ENCODE measurements around the gene LYPD4. TPM values are rescaled to one million over a fixed set of nuclear protein-coding genes. Genes with fewer than 3 reads are reported as not detected.
A peak's percentile ranks its signal among the peaks of the same experiment; 100 is the strongest.

The LYPD4 gene
- total RNA-seq, 1 experiment from 2014 or later, result not detected

DNA sequence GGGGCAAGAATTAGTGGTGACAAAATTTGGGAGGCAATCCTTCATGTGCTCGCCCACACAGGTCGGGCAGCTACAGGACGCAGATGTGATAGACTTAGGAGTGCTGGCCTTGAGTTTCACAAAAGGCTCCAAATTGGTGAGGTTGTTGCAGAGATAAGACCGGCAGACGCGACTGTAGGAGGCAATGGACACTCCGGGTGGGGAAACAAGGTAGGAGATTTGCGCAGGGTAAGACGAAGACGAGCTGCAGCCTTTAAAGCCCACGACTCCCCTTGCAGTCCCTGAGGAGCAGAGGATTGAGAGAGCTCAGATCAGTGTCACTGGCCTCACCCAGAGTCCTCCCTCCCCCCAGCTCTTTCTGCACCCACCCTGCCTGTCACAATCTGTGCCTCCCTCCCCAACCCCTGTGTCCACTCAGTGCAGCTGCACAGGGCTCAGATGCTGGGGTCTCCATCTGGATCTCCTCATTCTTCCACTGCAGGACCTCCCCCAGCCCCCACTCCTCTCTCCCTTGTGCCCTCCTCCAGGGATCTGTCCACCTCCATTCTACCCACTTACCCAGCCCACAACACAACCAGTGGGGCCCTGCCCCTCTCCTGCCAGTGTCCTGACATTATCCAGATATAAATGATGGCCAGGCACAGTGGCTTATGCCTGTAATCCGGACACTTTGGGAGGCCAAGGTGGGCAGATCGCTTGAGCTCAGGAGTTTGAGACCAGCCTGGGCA, 6.3 kb downstream of the LYPD4 start:
- Histone ChIP-seq H3F3A (ENCODE audit: insufficient read depth, low read depth) (no peaks in the 10 kb centered on the region), H3K9me3 (ENCODE audit: insufficient read depth, low read depth) (no peaks in the 10 kb centered on the region), H3K27me3 (ENCODE audit: insufficient read depth, low read depth) (peaks cover 20% of the 10 kb centered on the region; the same call in 1 of the 2 replicates), H3K9me2 (ENCODE audit: insufficient read depth) (no peaks in the 10 kb centered on the region), H3K4me1 (replicated peaks; ENCODE audit: insufficient read depth) (no peaks in the 10 kb centered on the region), H3K27ac (no peak overlapping the region), H2AFZ (no peak overlapping the region), H4K20me1 (ENCODE audit: insufficient read depth) (no peaks in the 10 kb centered on the region), H3K36me3 (ENCODE audit: low read depth) (no peaks in the 10 kb centered on the region), H3K79me2 (ENCODE audit: low read depth) (no peaks in the 10 kb centered on the region), H3K4me2 (no peak overlapping the region), H3K4me3 (no peak overlapping the region)
- TF ChIP-seq EZH2 (IDR thresholded peaks at IDR 0.05; ENCODE audit: low read depth), result no peak
- TF ChIP-seq, protein P1, sequence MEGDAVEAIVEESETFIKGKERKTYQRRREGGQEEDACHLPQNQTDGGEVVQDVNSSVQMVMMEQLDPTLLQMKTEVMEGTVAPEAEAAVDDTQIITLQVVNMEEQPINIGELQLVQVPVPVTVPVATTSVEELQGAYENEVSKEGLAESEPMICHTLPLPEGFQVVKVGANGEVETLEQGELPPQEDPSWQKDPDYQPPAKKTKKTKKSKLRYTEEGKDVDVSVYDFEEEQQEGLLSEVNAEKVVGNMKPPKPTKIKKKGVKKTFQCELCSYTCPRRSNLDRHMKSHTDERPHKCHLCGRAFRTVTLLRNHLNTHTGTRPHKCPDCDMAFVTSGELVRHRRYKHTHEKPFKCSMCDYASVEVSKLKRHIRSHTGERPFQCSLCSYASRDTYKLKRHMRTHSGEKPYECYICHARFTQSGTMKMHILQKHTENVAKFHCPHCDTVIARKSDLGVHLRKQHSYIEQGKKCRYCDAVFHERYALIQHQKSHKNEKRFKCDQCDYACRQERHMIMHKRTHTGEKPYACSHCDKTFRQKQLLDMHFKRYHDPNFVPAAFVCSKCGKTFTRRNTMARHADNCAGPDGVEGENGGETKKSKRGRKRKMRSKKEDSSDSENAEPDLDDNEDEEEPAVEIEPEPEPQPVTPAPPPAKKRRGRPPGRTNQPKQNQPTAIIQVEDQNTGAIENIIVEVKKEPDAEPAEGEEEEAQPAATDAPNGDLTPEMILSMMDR (conservative IDR thresholded peaks at IDR 0.05), result no peak
- no peak for DNase-seq
- ChIA-PET POLR2A (ENCODE audit: unreplicated experiment) (no interaction called here), CTCF (interaction anchor here (0.7 kb wide), 1 partner anchor 35 kb away, joined by 3 read pairs; no protein-coding TSS in a partner anchor)
- BruUV-seq (replicated peaks), result no TSS peak
- intact Hi-C loops (cut with micrococcal nuclease; ENCODE audit: unreplicated experiment), result no loop called here

DNA sequence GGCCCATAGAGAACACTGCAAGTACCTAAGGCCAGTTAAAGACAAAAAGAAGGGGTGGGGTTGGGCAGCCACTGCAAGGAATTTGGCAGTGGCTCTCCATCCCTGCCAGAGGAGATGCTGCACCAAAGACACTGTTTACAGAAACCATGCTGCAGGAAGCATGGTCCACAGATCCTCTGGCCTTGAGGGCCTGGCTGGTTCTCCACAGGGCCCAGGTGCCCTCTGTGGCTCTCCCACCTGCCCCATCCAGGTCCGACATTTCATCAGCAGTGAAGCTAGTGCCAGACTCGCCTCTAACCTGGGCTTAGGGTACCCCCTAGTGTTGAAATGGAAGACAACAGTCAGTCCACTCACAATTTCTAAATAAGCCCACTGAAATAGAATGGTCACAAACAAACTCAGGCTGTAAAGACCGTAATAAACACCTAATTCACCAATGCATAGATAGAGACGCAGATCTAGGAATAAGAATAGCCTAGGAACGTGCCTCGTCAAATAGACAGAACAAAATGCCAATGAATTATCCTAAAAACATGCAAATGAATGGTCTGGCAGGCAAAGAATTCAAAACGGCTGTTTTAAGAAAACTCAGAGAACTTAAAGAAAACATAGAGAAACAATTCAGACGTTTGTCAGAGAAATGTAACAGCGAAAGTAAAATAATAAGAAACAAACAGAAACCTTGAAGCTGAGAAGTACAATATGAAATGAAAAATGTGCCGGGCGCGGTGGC, 23.3 kb downstream of the LYPD4 start:
- CTCF ChIA-PET, result interaction anchor here (0.6 to 0.9 kb wide), 3 partner anchors 26 to 180 kb away, joined by 3 to 5 read pairs (median 4); no protein-coding TSS in a partner anchor
- intact Hi-C loops (cut with micrococcal nuclease; ENCODE audit: unreplicated experiment), result loop anchor here (2.0 to 5.0 kb wide), 3 partner anchors 74 to 374 kb away; no protein-coding TSS in a partner anchor
- H3K9me3 ChIP-seq (ENCODE audit: insufficient read depth, low read depth), result no peaks in the 10 kb centered on the region

DNA sequence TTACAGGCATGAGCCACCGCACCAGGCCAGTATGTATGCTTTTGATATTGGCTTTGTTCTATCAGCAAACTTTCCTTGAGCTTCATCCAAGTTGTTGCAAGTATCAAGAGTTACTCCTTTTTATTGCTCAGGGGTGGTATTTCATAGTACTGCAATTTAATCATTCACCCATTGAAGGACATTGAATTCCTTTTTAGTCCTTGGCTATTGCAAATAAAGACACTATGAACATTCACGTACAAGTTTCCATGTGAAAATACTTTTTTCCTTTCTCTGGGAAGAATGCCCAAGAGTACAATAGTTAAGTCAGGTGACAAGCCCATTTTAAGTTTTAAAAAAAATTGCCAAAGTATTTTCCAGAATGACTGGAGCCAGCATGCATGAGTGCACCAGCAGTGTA, 27.7 kb downstream of the LYPD4 start:
- no peaks in the 10 kb centered on the region for H3K4me1 ChIP-seq (replicated peaks; ENCODE audit: insufficient read depth)
- ChIA-PET POLR2A (ENCODE audit: unreplicated experiment) (no interaction called here), CTCF (interaction anchor here (0.7 kb wide), 1 partner anchor 64 kb away, joined by 4 read pairs; no protein-coding TSS in a partner anchor)
- no peak overlapping the region for H3K27ac ChIP-seq
- H3K4me3 ChIP-seq, result no peak overlapping the region
- no peaks in the 10 kb centered on the region for H4K20me1 ChIP-seq (ENCODE audit: insufficient read depth)
- no peak overlapping the region for H2AFZ ChIP-seq
- no peaks in the 10 kb centered on the region for H3K9me2 ChIP-seq (ENCODE audit: insufficient read depth)
- no peaks in the 10 kb centered on the region for H3K36me3 ChIP-seq (ENCODE audit: low read depth)
- no peaks in the 10 kb centered on the region; the same call in 1 of the 2 replicates for H3F3A ChIP-seq (ENCODE audit: insufficient read depth, low read depth)
- no peak overlapping the region for H3K4me2 ChIP-seq
- no peaks in the 10 kb centered on the region for H3K9me3 ChIP-seq (ENCODE audit: insufficient read depth, low read depth)
- no peak for DNase-seq
- no TSS peak for BruUV-seq (replicated peaks)
- H3K79me2 ChIP-seq (ENCODE audit: low read depth), result no peaks in the 10 kb centered on the region
- intact Hi-C loops (cut with micrococcal nuclease; ENCODE audit: unreplicated experiment), result no loop called here
- H3K27me3 ChIP-seq (ENCODE audit: insufficient read depth, low read depth), result no peaks in the 10 kb centered on the region
- TF ChIP-seq, protein P1 (conservative IDR thresholded peaks at IDR 0.05), result no peak
- TF ChIP-seq EZH2 (IDR thresholded peaks at IDR 0.05; ENCODE audit: low read depth), result no peak

More for the DNA sequence above, 23.3 kb downstream of the LYPD4 start:
- POLR2A ChIA-PET (ENCODE audit: unreplicated experiment), result no interaction called here
- Histone ChIP-seq H3K4me1 (replicated peaks; ENCODE audit: insufficient read depth) (no peaks in the 10 kb centered on the region), H3K27me3 (ENCODE audit: insufficient read depth, low read depth) (0 out of 2 replicates have a peak, but pooled peaks cover 5% of the 10 kb centered on the region), H3K9me2 (ENCODE audit: insufficient read depth) (no peaks in the 10 kb centered on the region), H3K79me2 (ENCODE audit: low read depth) (no peaks in the 10 kb centered on the region), H3K27ac (no peak overlapping the region), H2AFZ (no peak overlapping the region), H3K4me2 (no peak overlapping the region), H4K20me1 (ENCODE audit: insufficient read depth) (no peaks in the 10 kb centered on the region), H3F3A (ENCODE audit: insufficient read depth, low read depth) (no peaks in the 10 kb centered on the region; the same call in 1 of the 2 replicates), H3K36me3 (ENCODE audit: low read depth) (no peaks in the 10 kb centered on the region), H3K4me3 (no peak overlapping the region)
- no peak for TF ChIP-seq EZH2 (IDR thresholded peaks at IDR 0.05; ENCODE audit: low read depth)
- TF ChIP-seq, protein P1 (conservative IDR thresholded peaks at IDR 0.05), result peak; percentile 87
- no TSS peak for BruUV-seq (replicated peaks)
- DNase-seq, result peak; percentile 45 to 47

Measured in PC-9 (cell line).